Hepatocyte (in vitro differentiated cells): ENCODE measurements around the gene PLSCR2.

Experiments used
- CTCF ChIP-seq: fragments of 200-600 bp; sonication (generic); IDR thresholded peaks from 2 replicates; pipeline ENCODE4 v1.5.1; 2016; ENCODE audit warnings: antibody characterized with exemption, mild to moderate bottlenecking; ENCODE audit not compliant: poor library complexity
- EZH2 ChIP-seq: fragments of 200-600 bp; sonication (generic); IDR thresholded peaks from 2 replicates; pipeline ENCODE4 v1.6.1; 2016; ENCODE audit warnings: antibody characterized with exemption, mild to moderate bottlenecking, borderline replicate concordance

GRCh38 chr3:146384786-146385185, 84.6 kb downstream of the PLSCR2 start:
- TF ChIP-seq EZH2, result no peak
- no peak for TF ChIP-seq CTCF
